HEK293T (cell line): ENCODE results near the gene KLHL22.

Experiments
- CTBP1 ChIP-seq: fragments of 450-650 bp; IDR thresholded peaks from 2 replicates; pipeline ENCODE4 v1.6.1; 2016; ENCODE audit warnings: borderline replicate concordance
- ELF4 ChIP-seq: fragments of 450-650 bp; IDR thresholded peaks from 2 replicates; pipeline ENCODE4 v1.6.1; 2017; ENCODE audit warnings: antibody characterized with exemption
- FOXA1 ChIP-seq: fragments of 450-650 bp; IDR thresholded peaks from 2 replicates; pipeline ENCODE4 v1.6.1; 2016; ENCODE audit warnings: mild to moderate bottlenecking
- FOXK2 ChIP-seq: fragments of 450-650 bp; IDR thresholded peaks from 2 replicates; pipeline ENCODE4 v1.6.1; 2016; ENCODE audit warnings: mild to moderate bottlenecking
- FOXM1 ChIP-seq: fragments of 450-650 bp; IDR thresholded peaks from 2 replicates; pipeline ENCODE4 v1.6.1; 2017; ENCODE audit warnings: mild to moderate bottlenecking, borderline replicate concordance
- HDGF ChIP-seq: fragments of 450-650 bp; IDR thresholded peaks from 2 replicates; pipeline ENCODE4 v1.6.1; 2017; ENCODE audit warnings: antibody characterized with exemption, borderline replicate concordance
- NFRKB ChIP-seq: fragments of 450-650 bp; IDR thresholded peaks from 2 replicates; pipeline ENCODE4 v1.6.1; 2016; ENCODE audit warnings: mild to moderate bottlenecking, moderate library complexity
- PKNOX1 ChIP-seq: fragments of 450-650 bp; IDR thresholded peaks from 2 replicates; pipeline ENCODE4 v1.6.1; 2016
- TARDBP ChIP-seq: fragments of 450-650 bp; IDR thresholded peaks from 2 replicates; pipeline ENCODE4 v1.6.1; 2016

GRCh38 chr22:20427945-20428417 is 67.6 kb downstream of the KLHL22 start:
- no peak for TF ChIP-seq NFRKB
- TF ChIP-seq FOXM1: no peak
- TF ChIP-seq TARDBP: no peak
- TF ChIP-seq FOXK2: no peak
- TF ChIP-seq ELF4: no peak
- TF ChIP-seq CTBP1: no peak
- no peak for TF ChIP-seq PKNOX1
- TF ChIP-seq FOXA1: no peak
- no peak for TF ChIP-seq HDGF
